HUDEP-2 (cell line): ENCODE results near the gene PTTG1.

Source experiments
- DNase-seq, 76 experiments: peaks; one replicate each; lab custom pipeline; 2025; ENCODE audit not compliant: unreplicated experiment in 76 of 76; lab: John Stamatoyannopoulos, UW

PTTG1 gene

DNA sequence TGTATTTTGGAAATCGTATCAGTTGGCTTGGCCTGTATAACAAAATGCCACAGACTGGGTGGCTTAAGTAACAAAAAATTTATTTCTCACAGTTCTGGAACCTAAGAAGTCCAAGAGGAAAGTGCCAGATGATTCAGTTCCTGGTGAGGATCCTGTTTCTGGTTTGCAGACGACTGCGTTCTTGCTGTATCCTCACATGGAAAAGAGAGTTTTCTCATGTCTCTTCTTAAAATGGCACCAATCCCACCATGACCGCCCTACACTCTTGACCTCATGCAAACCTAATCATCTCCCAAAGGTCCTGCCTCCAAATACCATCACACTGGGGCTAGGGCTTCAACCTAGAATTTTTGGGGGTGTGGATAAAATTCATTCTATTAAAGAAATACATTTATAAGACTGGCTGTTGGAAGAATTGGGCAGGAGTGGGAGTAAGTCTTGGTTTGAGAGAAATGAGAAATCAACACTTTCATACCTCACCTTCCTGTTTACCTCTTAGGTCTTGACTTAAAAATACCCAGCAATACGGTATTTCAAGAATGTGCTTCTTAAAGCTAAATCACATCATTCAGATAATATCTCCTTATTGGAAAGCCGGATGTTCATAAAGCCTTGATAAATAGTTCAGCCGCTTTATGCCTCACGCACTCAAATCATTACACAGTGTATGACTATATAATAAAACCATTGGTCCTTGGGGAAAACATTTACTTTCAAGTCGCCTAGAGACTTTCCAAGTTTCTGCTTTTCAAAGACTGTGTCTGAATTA is 28.7 kb downstream of the PTTG1 start:
- DNase-seq: no peak

DNA sequence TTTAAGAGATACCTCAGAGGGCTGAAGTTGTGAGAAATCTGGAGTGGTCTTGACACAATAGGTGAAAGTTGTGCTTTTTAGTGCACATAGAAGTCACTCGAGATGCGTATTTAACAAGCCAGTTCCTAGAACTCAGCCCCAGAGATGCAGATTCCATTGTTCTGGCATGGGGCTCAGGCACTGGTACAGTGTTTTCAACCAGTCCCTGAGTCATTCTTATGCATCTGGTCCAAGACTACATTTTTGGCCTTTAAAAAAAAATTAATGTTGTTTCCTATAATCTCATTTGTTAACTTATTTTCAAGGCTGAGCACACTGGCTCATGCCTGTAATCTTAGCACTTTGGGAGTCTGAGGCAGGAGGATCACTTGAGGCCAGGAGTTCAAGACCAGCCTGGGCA is 29.6 kb downstream of the PTTG1 start:
- DNase-seq: no peak

DNA sequence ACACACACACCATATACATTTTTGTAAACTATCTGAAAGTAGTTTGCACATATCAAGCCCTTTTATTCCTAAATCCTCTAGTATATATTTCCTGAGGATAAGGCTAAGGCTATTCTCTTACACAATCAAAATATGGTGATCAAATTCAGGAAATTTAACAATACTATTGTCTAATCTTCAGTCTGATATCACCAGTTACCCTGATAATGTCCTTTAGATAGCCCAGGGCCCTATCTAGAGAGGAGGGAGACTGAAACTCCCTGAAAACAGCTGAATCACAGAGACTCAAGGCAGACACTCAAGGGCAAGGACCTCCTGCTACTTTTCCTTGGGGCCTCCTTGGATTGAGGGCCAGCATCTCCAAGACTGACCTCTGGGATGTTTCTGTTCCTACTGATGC is 30.4 kb downstream of the PTTG1 start:
- DNase-seq: no peak

DNA sequence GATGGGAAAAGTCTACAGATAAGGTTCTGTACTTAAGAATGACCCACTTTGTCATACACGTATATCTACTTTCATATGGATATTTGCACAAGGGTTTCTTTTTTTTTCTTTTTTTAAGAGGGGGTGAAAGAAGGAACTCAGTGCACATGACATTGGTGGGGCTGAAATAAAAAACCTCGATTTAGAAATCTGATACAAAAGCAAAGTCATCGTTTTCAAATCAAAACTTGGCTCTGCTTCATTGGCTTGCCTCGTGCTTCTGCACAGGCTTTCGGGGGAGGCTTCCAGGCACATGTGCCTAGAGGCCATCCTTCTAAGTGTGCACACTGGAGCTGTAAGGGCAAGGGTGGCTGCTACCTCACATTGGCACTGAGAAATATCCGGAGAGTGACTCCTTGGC is 31.1 kb downstream of the PTTG1 start:
- DNase-seq: no peak

GRCh38 chr5:160453751-160454150 is 32.1 kb downstream of the PTTG1 start:
- DNase-seq: no peak

GRCh38 chr5:160455600-160455999 is 33.9 kb downstream of the PTTG1 start:
- DNase-seq: no peak

- no peak for DNase-seq
These were observed 35.0 kb downstream of the PTTG1 start for GRCh38 chr5:160456480-160457177.

- no peak for DNase-seq
These were observed 35.6 kb downstream of the PTTG1 start for GRCh38 chr5:160457252-160457651.

GRCh38 chr5:160458806-160459800 is 37.4 kb downstream of the PTTG1 start:
- no peak for DNase-seq

GRCh38 chr5:160460377-160461049 is 38.9 kb downstream of the PTTG1 start:
- DNase-seq: no peak

DNA sequence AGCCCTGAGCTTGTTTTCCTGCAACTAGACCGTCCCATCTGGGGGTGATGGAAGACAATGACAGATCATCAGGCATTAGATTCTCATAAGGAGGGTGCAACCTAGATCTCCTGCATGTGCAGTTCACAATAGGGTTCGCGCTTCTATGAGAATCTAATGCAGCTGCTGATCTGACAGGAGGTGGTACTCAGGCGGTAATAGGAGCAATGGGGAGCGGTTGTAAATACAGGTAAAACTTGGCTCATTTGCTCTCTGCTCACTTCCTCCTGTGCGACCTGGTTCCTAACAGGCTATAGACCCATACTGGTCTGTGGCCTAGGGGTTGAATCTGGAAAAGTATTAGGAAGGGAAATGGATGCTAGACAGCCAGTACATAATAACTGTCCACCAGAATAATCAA is 39.7 kb downstream of the PTTG1 start:
- DNase-seq: no peak

DNA sequence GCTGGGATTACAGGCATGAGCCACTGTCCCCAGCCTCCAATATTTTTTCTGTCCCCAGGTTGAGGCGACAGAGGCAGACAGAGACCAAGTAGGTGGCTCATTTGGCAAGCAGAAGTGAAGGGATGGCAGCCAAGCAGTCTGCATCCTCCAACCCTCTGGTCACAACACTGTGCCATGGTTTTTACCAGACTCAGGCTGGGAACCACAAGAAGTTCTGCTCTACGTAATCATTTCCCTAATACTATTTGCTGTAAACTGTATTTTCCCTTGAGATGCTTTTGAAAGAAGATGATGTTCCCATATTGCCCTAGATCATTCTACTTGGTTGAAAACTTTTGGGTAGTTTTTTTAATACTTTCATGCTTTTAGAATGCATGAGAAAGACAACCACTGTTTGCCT is 40.5 kb downstream of the PTTG1 start:
- DNase-seq: no peak

- DNase-seq: no peak
These were observed 41.6 kb downstream of the PTTG1 start for GRCh38 chr5:160463227-160463626.

DNA sequence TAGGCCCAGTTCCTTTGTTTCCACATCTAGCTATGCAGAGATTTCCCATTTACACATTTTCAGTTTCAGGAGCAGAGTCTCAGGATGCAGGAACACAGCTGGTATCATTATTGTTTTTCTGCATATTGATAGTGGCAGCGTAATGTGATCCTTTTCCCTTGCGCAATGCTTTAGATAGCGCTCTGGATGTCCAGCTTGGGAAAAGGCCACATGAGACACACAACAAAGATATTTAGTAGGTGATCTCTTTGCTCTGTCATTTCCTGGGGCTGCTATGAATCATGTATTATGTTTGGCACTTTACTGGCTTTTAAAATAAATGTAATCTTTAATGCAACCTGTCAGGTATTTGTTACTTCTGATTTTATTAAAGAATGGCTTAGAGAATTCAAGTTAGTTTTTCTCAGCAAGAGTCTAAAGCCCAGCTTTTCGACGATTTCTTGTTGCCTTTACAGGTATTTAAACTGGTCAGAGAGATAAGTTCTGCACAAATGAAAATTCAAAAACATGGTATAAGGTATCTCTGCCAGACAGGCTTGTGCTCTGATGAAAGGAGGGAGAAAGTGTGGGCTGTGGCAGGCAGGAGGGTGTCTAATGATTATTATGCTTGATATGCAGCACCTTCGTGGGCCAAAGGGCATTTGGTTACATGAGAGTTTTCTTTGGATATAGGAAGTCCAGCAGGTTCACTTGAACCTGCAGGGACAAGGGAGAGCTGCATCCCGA is 42.2 kb downstream of the PTTG1 start:
- DNase-seq: no peak

DNA sequence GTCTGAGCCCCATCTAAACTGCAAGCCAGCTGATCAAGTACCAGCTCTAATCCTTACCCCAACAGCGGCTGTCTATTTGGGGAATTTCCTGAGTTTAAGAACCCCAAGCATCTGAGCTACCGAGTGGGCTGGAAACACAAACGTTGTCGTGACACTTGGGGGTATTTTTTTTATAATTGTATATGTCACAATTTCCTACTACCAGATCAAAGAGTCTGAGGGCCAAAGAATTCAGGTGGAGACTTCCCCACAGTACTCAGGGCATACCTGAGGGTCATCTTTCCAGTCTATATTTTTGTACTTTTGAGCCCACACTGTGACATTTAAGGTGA is 42.8 kb downstream of the PTTG1 start:
- no peak for DNase-seq

- no peak for DNase-seq
These were observed 44.5 kb downstream of the PTTG1 start for GRCh38 chr5:160466116-160466515.

GRCh38 chr5:160466889-160467554 is 45.4 kb downstream of the PTTG1 start:
- DNase-seq: no peak

DNA sequence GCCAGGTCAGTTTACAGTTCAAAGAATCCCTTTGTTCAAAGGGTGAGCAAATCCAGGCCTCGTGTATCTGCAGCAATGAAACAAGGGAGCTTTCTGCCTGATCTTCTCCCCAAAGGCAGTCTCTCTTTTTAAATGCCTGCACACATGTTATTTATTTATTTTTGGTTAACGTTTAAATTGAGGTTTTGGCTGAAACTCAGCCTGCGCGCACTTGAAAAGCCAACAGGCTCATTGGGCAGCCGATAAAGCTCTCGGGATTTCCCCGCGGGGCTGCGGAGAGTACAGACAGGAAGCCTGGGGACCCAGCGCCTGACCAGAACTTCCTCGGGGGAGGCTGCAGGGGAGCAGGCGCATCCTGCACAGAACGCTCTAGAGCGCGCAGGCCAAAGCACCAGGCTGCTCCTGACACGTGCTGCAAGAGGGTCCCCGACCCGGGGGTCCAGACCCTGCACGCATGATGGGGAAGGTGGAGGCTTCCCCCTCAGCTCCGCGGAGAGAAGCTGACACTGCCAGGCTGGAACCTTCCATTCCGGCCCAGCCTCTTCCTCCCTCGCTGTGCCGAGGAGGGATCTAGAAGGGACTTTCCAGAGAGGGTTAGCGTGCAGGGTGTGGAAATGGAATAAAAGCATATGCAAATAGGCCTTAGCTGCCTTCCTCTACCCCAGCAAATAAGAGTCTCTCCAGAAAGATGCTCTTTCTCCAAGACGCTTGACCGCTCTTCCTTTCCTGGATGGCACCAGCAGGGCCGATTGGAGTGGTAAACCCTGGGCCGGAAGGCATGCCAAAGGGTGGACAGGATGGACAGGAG is 46.1 kb downstream of the PTTG1 start:
- DNase-seq: peak in 14 of 76 experiments; percentile 5 to 39 (median 16)
